SU-DHL-6 (cell line): Measurements from ENCODE around the gene ATG9B.

Experiments used
- H2AFZ ChIP-seq: fragments of 200-600 bp; sonication (generic); 2 replicates; pipeline ENCODE4 v1.6.1; 2014; ENCODE audit warnings: low read depth, mild to moderate bottlenecking, moderate library complexity, mixed read lengths, antibody characterized with exemption, low read length; ENCODE audit not compliant: severe bottlenecking
- H3F3A ChIP-seq: fragments of 200-600 bp; shearing (Covaris generic); 2 replicates; pipeline ENCODE4 v1.6.0; 2016; ENCODE audit warnings: antibody characterized with exemption, mild to moderate bottlenecking; ENCODE audit not compliant: insufficient read depth
- H3K27ac ChIP-seq: fragments of 200-600 bp; sonication (generic); 2 replicates; pipeline ENCODE4 v1.5.1; 2016; ENCODE audit warnings: low read depth, mild to moderate bottlenecking, low read length, moderate library complexity, mixed read lengths
- H3K27me3 ChIP-seq: fragments of 200-600 bp; sonication (generic), shearing (Covaris generic); 2 replicates; pipeline ENCODE4 v1.6.0; 2014; ENCODE audit warnings: mild to moderate bottlenecking, low read length
- H3K36me3 ChIP-seq: fragments of 200-600 bp; sonication (generic); 2 replicates; pipeline ENCODE4 v1.6.1; 2014; ENCODE audit warnings: mild to moderate bottlenecking, low read length, mixed read lengths
- H3K4me2 ChIP-seq: fragments of 300-600, 200-600 bp; shearing (Covaris generic), sonication (generic); 2 replicates; pipeline ENCODE4 v1.6.0; 2014; ENCODE audit warnings: low read length, low read depth, mild to moderate bottlenecking; ENCODE audit not compliant: poor library complexity, severe bottlenecking
- H3K4me3 ChIP-seq: fragments of 200-600 bp; sonication (generic); 2 replicates; pipeline ENCODE4 v1.5.1; 2014; ENCODE audit warnings: antibody characterized with exemption, low read length, mild to moderate bottlenecking, mixed read lengths; ENCODE audit not compliant: insufficient read depth, poor library complexity, severe bottlenecking
- H3K79me2 ChIP-seq: fragments of 200-600 bp; sonication (generic); 2 replicates; pipeline ENCODE4 v1.6.1; 2014; ENCODE audit warnings: mild to moderate bottlenecking, low read length, moderate library complexity; ENCODE audit not compliant: insufficient read depth
- H3K9ac ChIP-seq: fragments of 200-600 bp; sonication (generic); 2 replicates; pipeline ENCODE4 v1.7.0; 2014; ENCODE audit warnings: mild to moderate bottlenecking, low read length
- H3K9me2 ChIP-seq: fragments of 200-600 bp; sonication (generic); replicated peaks from 2 replicates; pipeline ENCODE4 v1.6.1; 2014; ENCODE audit warnings: low read length; ENCODE audit not compliant: insufficient read depth
- H3K9me3 ChIP-seq: fragments of 200-600 bp; sonication (generic); 2 replicates; pipeline ENCODE4 v1.6.1; 2014; ENCODE audit warnings: low read length, mixed read lengths; ENCODE audit not compliant: insufficient read depth
- H4K20me1 ChIP-seq: fragments of 200-600 bp; sonication (generic); 2 replicates; pipeline ENCODE4 v1.6.1; 2014; ENCODE audit warnings: low read depth, mild to moderate bottlenecking, antibody characterized with exemption, low read length, moderate library complexity, mixed read lengths
- EZH2phosphoT487 ChIP-seq: fragments of 200-600 bp; sonication (generic), shearing (Covaris generic); conservative IDR thresholded peaks from 2 replicates; pipeline ENCODE4 v1.6.1; 2018; ENCODE audit warnings: mild to moderate bottlenecking, antibody characterized with exemption, low read length, moderate library complexity, mixed read lengths
- TF ChIP-seq, protein P1 (sequence below): fragments of 200-600 bp; sonication (generic); IDR thresholded peaks from one replicate; pipeline ENCODE4 v1.5.1; 2017; ENCODE audit warnings: antibody characterized with exemption, mild to moderate bottlenecking, low read length, moderate library complexity; ENCODE audit not compliant: insufficient read depth, poor library complexity, severe bottlenecking

The ATG9B gene

DNA sequence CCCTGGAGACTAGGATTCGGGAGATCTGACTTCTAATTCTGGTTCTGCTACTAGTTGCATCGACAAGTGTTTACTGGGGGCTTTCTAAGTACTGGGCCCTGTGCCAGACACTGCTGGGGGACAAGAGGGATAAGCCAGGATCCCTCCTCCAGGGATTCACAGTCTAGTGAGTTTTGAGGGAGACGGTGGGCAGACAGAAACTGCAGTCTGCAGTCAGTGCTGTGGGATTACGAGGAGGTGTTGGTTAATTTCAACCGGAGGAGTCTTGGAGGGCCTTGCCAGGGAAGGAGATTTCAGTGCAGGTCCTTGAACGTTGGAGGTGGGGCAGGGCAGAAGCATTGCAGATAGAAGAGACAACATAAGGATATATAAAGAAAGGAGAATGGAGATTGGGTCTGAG, 42.6 kb downstream of the ATG9B start:
- no peak overlapping the region for H3K9ac ChIP-seq
- no peak overlapping the region for H3K27ac ChIP-seq
- TF ChIP-seq EZH2phosphoT487 = no peak
- TF ChIP-seq, protein P1, sequence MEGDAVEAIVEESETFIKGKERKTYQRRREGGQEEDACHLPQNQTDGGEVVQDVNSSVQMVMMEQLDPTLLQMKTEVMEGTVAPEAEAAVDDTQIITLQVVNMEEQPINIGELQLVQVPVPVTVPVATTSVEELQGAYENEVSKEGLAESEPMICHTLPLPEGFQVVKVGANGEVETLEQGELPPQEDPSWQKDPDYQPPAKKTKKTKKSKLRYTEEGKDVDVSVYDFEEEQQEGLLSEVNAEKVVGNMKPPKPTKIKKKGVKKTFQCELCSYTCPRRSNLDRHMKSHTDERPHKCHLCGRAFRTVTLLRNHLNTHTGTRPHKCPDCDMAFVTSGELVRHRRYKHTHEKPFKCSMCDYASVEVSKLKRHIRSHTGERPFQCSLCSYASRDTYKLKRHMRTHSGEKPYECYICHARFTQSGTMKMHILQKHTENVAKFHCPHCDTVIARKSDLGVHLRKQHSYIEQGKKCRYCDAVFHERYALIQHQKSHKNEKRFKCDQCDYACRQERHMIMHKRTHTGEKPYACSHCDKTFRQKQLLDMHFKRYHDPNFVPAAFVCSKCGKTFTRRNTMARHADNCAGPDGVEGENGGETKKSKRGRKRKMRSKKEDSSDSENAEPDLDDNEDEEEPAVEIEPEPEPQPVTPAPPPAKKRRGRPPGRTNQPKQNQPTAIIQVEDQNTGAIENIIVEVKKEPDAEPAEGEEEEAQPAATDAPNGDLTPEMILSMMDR = no peak
- no peaks in the 10 kb centered on the region for H3K9me2 ChIP-seq
- H3F3A ChIP-seq = no peaks in the 10 kb centered on the region
- no peaks in the 10 kb centered on the region for H3K79me2 ChIP-seq
- H3K27me3 ChIP-seq = no peaks in the 10 kb centered on the region
- H4K20me1 ChIP-seq = no peaks in the 10 kb centered on the region
- no peaks in the 10 kb centered on the region for H3K36me3 ChIP-seq
- no peak overlapping the region for H2AFZ ChIP-seq
- no peak overlapping the region for H3K4me2 ChIP-seq
- no peak overlapping the region for H3K4me3 ChIP-seq
- no peaks in the 10 kb centered on the region for H3K9me3 ChIP-seq

DNA sequence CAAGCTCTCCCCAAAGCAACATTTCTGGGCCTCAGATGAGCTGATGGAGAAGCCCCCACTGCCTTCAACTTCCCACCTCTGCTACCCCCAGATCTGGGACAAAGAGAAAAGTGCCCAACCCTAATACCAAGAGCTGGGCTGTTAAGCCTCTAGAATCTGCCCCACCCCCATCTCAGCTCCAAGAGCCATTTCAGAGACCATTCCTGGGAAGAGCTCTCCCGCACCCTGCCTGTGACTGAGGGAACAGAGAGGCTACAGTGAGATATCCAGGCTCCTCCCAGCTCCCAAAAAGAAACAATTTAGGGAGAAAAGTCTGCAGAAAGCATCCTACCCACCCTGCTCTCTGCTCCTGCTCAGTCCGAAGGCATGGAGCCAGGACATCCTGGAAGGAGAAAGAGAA, 43.6 kb downstream of the ATG9B start:
- Histone ChIP-seq H2AFZ (no peak overlapping the region), H3K79me2 (no peaks in the 10 kb centered on the region), H3K9me2 (no peaks in the 10 kb centered on the region), H3K9me3 (no peaks in the 10 kb centered on the region), H3K27ac (no peak overlapping the region), H3K36me3 (no peaks in the 10 kb centered on the region), H3K4me3 (no peak overlapping the region), H3K27me3 (no peaks in the 10 kb centered on the region), H3F3A (no peaks in the 10 kb centered on the region), H3K4me2 (no peak overlapping the region), H4K20me1 (no peaks in the 10 kb centered on the region), H3K9ac (no peak overlapping the region)
- TF ChIP-seq, protein P1 = no peak
- TF ChIP-seq EZH2phosphoT487 = no peak

DNA sequence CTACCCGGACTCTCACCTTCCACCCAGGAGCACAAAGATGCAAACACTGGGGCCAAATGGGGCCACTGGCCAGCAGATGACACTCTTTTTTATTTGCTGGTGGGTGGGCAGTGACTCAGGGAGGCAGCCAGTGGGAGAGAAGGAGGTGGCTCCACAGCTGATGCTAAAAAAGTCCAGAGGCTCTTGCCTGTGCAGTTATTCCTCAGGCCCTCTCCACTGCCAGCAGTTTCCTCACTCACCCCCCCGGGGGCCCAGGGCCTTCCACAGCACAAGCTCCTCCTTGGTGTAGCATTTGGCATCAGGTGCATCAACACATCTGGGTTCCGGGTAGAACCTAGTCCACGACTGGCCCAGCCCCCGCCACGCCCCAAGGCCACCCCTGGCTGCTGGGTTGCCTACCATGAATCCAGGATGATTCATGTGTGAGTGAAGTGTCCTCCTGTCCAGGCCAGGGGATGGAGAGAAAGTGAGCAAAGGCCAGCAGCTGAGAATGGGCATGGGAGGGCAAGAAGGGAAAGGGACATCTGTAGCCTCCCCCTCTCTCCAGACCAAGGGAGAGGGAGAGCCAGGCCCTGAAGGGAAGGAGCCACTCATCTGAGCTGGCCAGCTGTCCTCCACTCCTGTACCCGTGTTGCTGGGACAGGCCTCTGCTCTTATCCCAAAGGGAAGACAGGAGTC, 44.4 kb downstream of the ATG9B start:
- Histone ChIP-seq H3F3A (no peaks in the 10 kb centered on the region), H3K36me3 (no peaks in the 10 kb centered on the region), H3K79me2 (no peaks in the 10 kb centered on the region), H3K9me3 (no peaks in the 10 kb centered on the region), H3K27ac (no peak overlapping the region), H3K9ac (no peak overlapping the region), H3K4me2 (no peak overlapping the region), H2AFZ (no peak overlapping the region), H3K27me3 (no peaks in the 10 kb centered on the region), H3K4me3 (no peak overlapping the region), H4K20me1 (no peaks in the 10 kb centered on the region), H3K9me2 (no peaks in the 10 kb centered on the region)
- TF ChIP-seq, protein P1 = no peak
- TF ChIP-seq EZH2phosphoT487 = no peak
